ENCODE measurements around the gene LMO3.

LMO3 gene

DNA sequence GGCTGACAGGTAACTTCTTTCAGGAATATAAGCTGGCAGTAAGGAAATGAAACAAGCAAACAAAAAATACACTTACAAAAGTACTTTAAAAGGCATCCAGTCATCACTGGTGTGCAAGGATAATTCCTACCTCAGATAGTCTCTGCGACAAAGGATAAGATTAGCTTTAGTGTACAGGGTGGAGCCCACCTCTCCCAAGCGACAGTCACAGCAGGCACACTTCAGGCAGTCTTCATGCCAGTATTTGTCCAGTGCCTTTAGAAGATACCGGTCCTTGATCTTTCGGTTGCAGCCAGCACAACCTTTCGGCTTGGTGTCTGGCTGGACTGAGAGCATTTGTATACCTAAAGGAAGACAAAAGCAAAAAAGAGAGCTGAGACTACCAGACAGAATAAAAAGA, 5.4 kb downstream of the LMO3 start:
- DNase-seq, result no peak

GRCh38 chr12:16599081-16599480, 6.9 kb downstream of the LMO3 start:
- no peak for DNase-seq

- no peak for DNase-seq
Measured at GRCh38 chr12:16594797-16595196, 11.2 kb downstream of the LMO3 start.

- DNase-seq, result no peak
Measured at GRCh38 chr12:16593546-16593945, 12.4 kb downstream of the LMO3 start.

GRCh38 chr12:16590645-16591044, 15.3 kb downstream of the LMO3 start:
- DNase-seq, result no peak

DNA sequence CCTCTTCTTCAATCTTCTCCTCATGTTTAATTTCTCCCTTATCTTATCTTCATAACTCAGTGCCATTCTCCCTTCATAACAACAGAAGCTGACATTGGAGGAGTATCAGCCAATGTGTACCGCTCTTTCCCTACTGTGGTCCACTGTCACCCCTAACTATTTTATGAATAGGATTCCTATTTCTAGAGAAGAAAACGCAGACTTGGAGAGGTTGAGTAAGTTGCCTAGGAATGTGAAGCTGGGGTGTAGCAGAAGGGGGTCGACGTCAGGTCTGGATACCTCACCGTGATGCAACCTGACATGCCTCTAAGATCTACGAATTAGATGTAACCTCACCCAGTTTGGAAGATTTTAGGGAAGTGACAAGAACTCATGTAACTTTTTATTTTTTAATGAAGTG, 17.1 kb downstream of the LMO3 start:
- DNase-seq, result no peak

DNA sequence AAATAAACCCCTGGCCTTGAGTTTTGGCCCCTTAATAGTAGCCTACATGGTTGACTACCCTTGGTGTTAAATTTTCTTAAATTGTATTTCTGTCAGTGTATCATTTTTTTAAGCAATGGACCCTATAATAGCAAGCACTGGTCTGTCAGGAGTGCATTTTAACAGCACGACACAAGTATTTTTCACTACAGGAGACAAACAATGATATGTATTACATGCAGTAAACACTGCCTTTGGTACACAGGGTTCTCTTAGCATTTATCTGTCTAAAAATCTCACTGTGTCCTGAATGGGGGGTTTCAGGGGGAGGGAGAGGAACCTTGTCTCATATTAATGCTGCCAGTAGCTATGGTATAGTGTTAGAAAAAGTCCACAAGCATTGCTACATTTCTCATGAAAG, 18.4 kb downstream of the LMO3 start:
- DNase-seq, result no peak

DNA sequence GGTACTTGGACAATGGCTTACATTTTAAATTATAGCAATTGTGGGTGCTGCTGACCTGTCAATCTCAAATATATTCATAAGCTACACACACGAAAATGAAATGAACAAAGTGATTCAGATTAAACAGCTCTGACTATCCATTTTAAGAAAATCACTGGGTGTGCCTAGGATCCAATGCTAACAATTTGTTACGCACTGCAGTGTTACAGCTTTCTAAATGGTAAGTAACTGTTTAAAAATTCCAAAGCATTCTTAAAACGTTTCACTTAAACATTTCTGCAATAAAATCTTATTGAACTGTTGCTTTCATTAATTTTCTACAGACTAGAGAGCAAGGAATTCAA, 18.9 kb downstream of the LMO3 start:
- no peak for DNase-seq

GRCh38 chr12:16586350-16587109, 19.4 kb downstream of the LMO3 start:
- DNase-seq, result no peak

DNA sequence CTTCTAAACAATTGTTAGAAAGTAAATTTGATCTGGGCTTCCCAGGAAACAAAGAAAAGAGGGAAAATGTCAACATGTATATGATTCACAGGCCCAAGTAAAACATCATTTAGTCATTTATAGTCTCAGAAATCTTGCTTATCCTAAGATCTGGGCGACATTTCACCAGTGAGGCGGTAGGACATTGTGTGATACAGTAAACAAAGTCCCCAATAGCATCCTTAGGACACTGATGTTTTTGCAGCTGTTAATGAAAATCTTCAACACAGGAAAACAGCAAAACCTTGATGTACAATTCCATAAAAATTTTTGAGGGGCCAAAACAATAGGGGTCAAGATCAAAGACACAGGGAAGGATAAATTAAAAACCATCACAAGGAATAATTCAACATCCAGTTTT, 20.2 kb downstream of the LMO3 start:
- no peak for DNase-seq

DNA sequence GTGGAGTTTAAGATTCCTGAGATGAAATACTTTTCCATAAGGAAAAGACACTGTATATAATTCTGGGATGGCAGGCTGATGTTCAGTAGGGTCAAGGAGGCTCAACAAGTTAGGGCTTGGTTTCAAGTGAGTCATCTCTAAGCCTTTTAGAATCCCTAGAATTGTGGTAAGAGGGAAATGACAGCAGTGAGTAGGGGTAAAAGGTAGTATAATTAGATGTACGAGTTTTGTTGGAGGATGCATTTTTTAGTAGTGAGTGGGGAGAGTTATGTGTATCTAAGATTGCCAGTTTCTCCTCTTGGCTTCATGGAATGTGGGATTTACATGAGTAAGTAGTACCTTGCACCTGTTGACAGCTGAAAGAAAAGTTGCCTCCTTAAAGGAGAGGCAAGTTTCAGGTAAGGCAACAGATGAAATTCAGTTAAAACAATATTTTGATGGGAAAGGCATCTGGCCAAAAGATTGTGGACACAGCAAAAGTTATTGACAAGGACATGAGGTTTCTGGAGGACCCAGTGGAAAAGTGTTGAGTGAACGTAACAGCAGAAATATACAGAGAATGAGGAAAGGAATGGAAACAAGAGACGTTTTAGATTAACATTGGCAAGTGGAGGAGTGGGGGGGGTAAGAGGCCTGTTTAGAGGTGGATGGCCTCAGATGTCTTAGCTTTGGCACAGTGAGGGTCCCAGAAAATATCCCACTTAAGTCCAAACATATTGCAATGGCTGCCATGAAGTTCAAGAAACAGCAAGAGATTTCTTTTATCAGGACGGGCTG, 21.8 kb downstream of the LMO3 start:
- DNase-seq, result peak; percentile 42

DNA sequence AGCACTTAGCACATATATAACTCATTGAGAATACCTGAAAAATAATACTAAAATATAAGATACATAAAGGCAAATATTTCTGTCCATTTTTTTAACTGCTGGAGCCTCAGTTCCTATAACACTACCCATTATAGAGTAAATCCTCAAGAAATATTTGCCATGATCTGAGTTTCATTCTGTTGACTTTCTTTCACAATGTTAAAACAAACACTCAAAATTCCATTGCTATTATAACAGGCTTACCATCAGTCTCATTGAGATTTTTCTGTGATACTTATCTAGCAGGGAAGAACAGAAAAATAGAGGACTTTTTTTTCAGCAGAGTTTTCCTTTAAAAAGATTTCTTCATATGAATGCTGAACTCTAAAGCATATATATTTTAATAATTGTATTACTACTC, 24.5 kb downstream of the LMO3 start:
- no peak for DNase-seq

DNA sequence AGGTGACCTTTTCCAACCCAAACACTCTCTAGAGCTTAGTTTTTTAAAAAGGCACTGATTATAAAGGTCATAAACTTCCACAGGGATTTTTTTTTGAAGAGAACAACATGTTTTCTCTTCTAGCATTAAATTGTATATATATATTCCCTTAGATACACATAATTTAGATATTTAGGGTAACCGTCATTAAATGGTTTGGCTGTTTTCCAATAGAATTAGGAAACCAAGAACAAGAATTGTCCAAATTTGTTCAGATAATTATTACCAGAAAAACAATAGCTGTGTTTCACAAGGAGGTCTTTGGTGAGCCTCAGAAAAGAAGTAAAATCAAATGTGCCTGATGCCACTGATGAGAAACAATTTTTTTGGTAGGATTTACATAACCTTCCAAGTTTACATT, 26.9 kb downstream of the LMO3 start:
- no peak for DNase-seq

- DNase-seq, result no peak
Measured at GRCh38 chr12:16573398-16574077, 32.4 kb downstream of the LMO3 start.

GRCh38 chr12:16568873-16569272, 37.1 kb downstream of the LMO3 start:
- DNase-seq, result no peak

GRCh38 chr12:16564675-16565074, 41.3 kb downstream of the LMO3 start:
- no peak for DNase-seq

GRCh38 chr12:16563504-16563903, 42.5 kb downstream of the LMO3 start:
- no peak for DNase-seq

DNA sequence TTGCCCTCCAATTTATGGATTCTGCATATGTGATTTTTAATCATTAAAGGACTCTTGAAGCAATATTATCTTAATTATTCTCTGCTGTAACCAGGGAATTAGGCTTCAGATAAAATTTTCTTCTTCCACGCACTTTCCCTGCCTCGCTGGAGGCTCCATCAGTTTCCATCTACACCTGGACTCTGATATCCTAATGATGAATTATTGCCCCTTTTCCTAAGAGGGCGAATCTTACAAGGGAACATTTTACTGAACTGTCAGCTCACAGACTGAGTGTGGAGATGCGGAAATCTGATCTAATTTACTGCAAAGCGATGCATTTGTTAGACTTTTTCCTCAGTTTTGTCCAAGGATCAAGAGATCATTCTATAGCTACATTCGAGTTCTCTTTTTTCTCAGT, 43.0 kb downstream of the LMO3 start:
- no peak for DNase-seq

GRCh38 chr12:16562435-16562834, 43.5 kb downstream of the LMO3 start:
- DNase-seq, result no peak

GRCh38 chr12:16560273-16560672, 45.7 kb downstream of the LMO3 start:
- no peak for DNase-seq

- DNase-seq, result peak; percentile 53
Measured at GRCh38 chr12:16555630-16556029, 50.3 kb downstream of the LMO3 start.

DNA sequence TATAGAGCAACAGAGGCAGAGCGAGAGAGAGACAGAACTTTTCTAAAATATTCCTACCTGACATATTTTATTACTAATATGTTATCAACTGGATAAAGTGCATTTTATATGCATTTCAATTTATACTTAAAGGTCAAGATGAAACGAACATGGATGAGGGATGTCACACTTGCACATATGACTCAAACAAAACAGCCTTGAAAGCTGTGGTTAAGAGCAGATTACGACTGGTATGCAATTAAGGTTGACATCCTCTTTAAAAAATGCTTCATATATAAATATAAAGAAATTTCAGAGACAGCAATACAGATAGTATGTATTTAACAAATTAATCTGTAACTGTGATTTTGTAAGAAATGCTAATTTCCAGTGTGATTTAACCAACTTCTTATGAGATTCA, 52.5 kb downstream of the LMO3 start:
- DNase-seq, result peak; percentile 7

- no peak for DNase-seq
Measured at GRCh38 chr12:16552301-16552700, 53.7 kb downstream of the LMO3 start.

- DNase-seq, result no peak
Measured at GRCh38 chr12:16545836-16546235, 60.1 kb downstream of the LMO3 start.
